Suprapubic skin (tissue), 3 donors: ENCODE results near the gene CORO1C.

Experiments used
- POLR2AphosphoS5 ChIP-seq, 3 donors: sonication (generic); formaldehyde crosslinking; IDR thresholded peaks; one replicate each; pipeline ENCODE4 v1.6.1; 2017; ENCODE audit warnings: antibody characterized with exemption in 3 of 3
- TF ChIP-seq, protein P1 (sequence below), 2 donors: fragments of 200-600 bp in 1 of 2; fragments of 450-650 bp in 1 of 2; sonication (generic) in 1 of 2; IDR thresholded peaks; one replicate each; pipeline ENCODE4 v1.5.1; 2016 to 2019; ENCODE audit warnings: antibody characterized with exemption in 2 of 2, mild to moderate bottlenecking in 1 of 2, moderate library complexity in 1 of 2

DNA sequence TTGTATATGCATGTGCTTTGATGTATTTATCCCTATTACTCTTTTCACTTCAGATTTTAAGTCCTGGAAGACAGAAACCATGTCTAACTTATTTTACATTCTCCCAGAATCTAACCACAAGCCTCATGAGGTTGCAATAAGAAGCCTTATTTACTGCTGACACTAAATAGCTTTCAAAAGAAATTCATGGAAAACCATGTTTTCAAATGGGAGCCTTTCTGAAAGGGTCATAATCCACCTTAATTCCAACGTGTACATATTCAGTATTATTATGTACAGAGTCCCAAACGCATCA is 34.4 kb downstream of the CORO1C start:
- TF ChIP-seq, protein P1, sequence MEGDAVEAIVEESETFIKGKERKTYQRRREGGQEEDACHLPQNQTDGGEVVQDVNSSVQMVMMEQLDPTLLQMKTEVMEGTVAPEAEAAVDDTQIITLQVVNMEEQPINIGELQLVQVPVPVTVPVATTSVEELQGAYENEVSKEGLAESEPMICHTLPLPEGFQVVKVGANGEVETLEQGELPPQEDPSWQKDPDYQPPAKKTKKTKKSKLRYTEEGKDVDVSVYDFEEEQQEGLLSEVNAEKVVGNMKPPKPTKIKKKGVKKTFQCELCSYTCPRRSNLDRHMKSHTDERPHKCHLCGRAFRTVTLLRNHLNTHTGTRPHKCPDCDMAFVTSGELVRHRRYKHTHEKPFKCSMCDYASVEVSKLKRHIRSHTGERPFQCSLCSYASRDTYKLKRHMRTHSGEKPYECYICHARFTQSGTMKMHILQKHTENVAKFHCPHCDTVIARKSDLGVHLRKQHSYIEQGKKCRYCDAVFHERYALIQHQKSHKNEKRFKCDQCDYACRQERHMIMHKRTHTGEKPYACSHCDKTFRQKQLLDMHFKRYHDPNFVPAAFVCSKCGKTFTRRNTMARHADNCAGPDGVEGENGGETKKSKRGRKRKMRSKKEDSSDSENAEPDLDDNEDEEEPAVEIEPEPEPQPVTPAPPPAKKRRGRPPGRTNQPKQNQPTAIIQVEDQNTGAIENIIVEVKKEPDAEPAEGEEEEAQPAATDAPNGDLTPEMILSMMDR (IDR thresholded peaks at IDR 0.05): no peak
- no peak for TF ChIP-seq POLR2AphosphoS5 (IDR thresholded peaks at IDR 0.05)
